ENCODE measurements around the gene OTOGL. TPM values are rescaled to one million over a fixed set of nuclear protein-coding genes. Genes with fewer than 3 reads are reported as not detected.
A peak's percentile ranks its signal among the peaks of the same experiment; 100 is the strongest.

OTOGL gene
- total RNA-seq, 4 donors from 2014 or later = 0.21 to 0.60 (median 0.44) TPM; not detected in 1

DNA sequence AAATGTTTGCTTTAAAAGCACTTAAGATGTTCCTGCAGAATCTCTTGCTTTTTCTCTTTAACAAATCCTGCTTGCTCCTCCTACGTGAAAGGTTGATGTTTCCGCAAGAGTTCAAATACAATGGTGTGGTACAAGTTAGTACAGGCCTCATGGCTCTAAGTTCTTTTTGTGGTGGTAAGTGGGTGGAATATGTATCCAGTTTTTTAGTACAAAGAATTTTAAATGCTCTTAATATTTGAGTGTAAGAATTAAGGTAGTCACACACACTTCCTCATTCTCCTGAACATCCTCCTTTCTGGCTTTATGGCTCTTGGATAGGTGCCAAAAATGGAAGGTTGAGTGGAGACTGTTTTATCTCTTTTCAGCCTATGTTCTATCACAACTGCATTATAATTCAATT, 1.8 kb downstream of the OTOGL start:
- WGBS, 2 donors = 58 to 60% methylated on average over 2 of the region's 2 CpGs
- Histone ChIP-seq H3K4me1 (peaks cover 0 to 9% (median 3%) of the 10 kb centered on the region in 4 donors), H3K27ac (no peak overlapping the region), H3K36me3 (no peaks in the 10 kb centered on the region), H3K4me3 (no peak overlapping the region), H3K27me3 (no peaks in the 10 kb centered on the region), H3K9me3 (no peaks in the 10 kb centered on the region)
- DNase-seq (ENCODE audit: low spot score in 2 of 2) = no peak
- TF ChIP-seq POLR2A (IDR thresholded peaks at IDR 0.05) = no peak
- no peak for TF ChIP-seq EP300 (IDR thresholded peaks at IDR 0.05)
- TF ChIP-seq, protein P1, sequence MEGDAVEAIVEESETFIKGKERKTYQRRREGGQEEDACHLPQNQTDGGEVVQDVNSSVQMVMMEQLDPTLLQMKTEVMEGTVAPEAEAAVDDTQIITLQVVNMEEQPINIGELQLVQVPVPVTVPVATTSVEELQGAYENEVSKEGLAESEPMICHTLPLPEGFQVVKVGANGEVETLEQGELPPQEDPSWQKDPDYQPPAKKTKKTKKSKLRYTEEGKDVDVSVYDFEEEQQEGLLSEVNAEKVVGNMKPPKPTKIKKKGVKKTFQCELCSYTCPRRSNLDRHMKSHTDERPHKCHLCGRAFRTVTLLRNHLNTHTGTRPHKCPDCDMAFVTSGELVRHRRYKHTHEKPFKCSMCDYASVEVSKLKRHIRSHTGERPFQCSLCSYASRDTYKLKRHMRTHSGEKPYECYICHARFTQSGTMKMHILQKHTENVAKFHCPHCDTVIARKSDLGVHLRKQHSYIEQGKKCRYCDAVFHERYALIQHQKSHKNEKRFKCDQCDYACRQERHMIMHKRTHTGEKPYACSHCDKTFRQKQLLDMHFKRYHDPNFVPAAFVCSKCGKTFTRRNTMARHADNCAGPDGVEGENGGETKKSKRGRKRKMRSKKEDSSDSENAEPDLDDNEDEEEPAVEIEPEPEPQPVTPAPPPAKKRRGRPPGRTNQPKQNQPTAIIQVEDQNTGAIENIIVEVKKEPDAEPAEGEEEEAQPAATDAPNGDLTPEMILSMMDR (IDR thresholded peaks at IDR 0.05) = no peak

GRCh38 chr12:80107221-80107620, 7.9 kb downstream of the OTOGL start:
- no peak for TF ChIP-seq EP300 (IDR thresholded peaks at IDR 0.05)
- TF ChIP-seq, protein P1 (IDR thresholded peaks at IDR 0.05) = no peak
- no peak for TF ChIP-seq POLR2A (IDR thresholded peaks at IDR 0.05)
- WGBS, 2 donors = 93 to 94% methylated on average over 5 of the region's 5 CpGs
- Histone ChIP-seq H3K4me3 (no peak overlapping the region), H3K4me1 (no peaks in the 10 kb centered on the region), H3K27ac (no peak overlapping the region), H3K27me3 (no peaks in the 10 kb centered on the region), H3K9me3 (no peaks in the 10 kb centered on the region), H3K36me3 (no peaks in the 10 kb centered on the region)
- no peak for DNase-seq (ENCODE audit: low spot score in 2 of 2)

GRCh38 chr12:80116735-80117134, 17.4 kb downstream of the OTOGL start:
- Histone ChIP-seq H3K9me3 (peaks cover 0 to 16% (median 0%) of the 10 kb centered on the region in 4 donors), H3K27me3 (no peaks in the 10 kb centered on the region), H3K4me3 (no peak overlapping the region), H3K27ac (no peak overlapping the region), H3K36me3 (no peaks in the 10 kb centered on the region), H3K4me1 (peaks cover 6 to 32% (median 17%) of the 10 kb centered on the region in 4 donors)
- DNase-seq (ENCODE audit: low spot score in 2 of 2) = no peak
- no peak for TF ChIP-seq EP300 (IDR thresholded peaks at IDR 0.05)
- no peak for TF ChIP-seq POLR2A (IDR thresholded peaks at IDR 0.05)
- TF ChIP-seq, protein P1 (IDR thresholded peaks at IDR 0.05) = no peak

GRCh38 chr12:80118565-80119324, 19.4 kb downstream of the OTOGL start:
- no peak for DNase-seq (ENCODE audit: low spot score in 2 of 2)
- peak overlapping the region in 3 of 4 donors; percentile 52 to 71 (median 70) for H3K27ac ChIP-seq
- peaks cover 6 to 34% (median 17%) of the 10 kb centered on the region in 4 donors for H3K4me1 ChIP-seq
- H3K9me3 ChIP-seq = peaks cover 0 to 8% (median 0%) of the 10 kb centered on the region in 4 donors
- H3K4me3 ChIP-seq = no peak overlapping the region
- WGBS, 2 donors = 12 to 18% methylated on average over 2 of the region's 2 CpGs
- no peaks in the 10 kb centered on the region for H3K36me3 ChIP-seq
- no peaks in the 10 kb centered on the region for H3K27me3 ChIP-seq
- TF ChIP-seq, protein P1 (IDR thresholded peaks at IDR 0.05) = no peak
- TF ChIP-seq EP300 (IDR thresholded peaks at IDR 0.05) = no peak
- TF ChIP-seq POLR2A (IDR thresholded peaks at IDR 0.05) = no peak

GRCh38 chr12:80120994-80121393, 21.7 kb downstream of the OTOGL start:
- WGBS, 2 donors = 59 to 68% methylated on average over 3 of the region's 3 CpGs
- Histone ChIP-seq H3K27me3 (no peaks in the 10 kb centered on the region), H3K4me3 (no peak overlapping the region), H3K4me1 (peaks cover 6 to 34% (median 17%) of the 10 kb centered on the region in 4 donors), H3K27ac (peak overlapping the region in 1 of 4 donors; percentile 37), H3K36me3 (no peaks in the 10 kb centered on the region), H3K9me3 (no peaks in the 10 kb centered on the region)
- TF ChIP-seq, protein P1 (IDR thresholded peaks at IDR 0.05) = no peak
- TF ChIP-seq POLR2A (IDR thresholded peaks at IDR 0.05) = no peak
- no peak for TF ChIP-seq EP300 (IDR thresholded peaks at IDR 0.05)
- no peak for DNase-seq (ENCODE audit: low spot score in 2 of 2)

All from tibial nerve (tissue), 4 donors.